ENCODE results near the gene SFI1.

The SFI1 gene

GRCh38 chr22:31604137-31604705, 107.9 kb downstream of the SFI1 start:
- no peak overlapping the region for H3K9ac ChIP-seq (ENCODE audit: low read length)
- H3K4me1 ChIP-seq (ENCODE audit: insufficient read depth, low read length): peaks cover 26% of the 10 kb centered on the region
- H3K4me3 ChIP-seq (ENCODE audit: low read depth in 1 of 2, low read length in 2 of 2): no peak overlapping the region
- no peaks in the 10 kb centered on the region for H3K27me3 ChIP-seq (ENCODE audit: control insufficient read depth in 1 of 2, insufficient read depth in 2 of 2, low read length in 2 of 2)
- peaks cover 15% of the 10 kb centered on the region for H3K36me3 ChIP-seq (ENCODE audit: insufficient read depth, low read length)
- no peaks in the 10 kb centered on the region for H3K9me3 ChIP-seq (ENCODE audit: low read length)
- H3K27ac ChIP-seq (ENCODE audit: low read depth, low read length): no peak overlapping the region

GRCh38 chr22:31604746-31605705, 108.7 kb downstream of the SFI1 start:
- Histone ChIP-seq H3K27ac (ENCODE audit: low read depth, low read length) (no peak overlapping the region), H3K4me3 (ENCODE audit: low read depth in 1 of 2, low read length in 2 of 2) (no peak overlapping the region), H3K9ac (ENCODE audit: low read length) (no peak overlapping the region), H3K36me3 (ENCODE audit: insufficient read depth, low read length) (peaks cover 15% of the 10 kb centered on the region), H3K4me1 (ENCODE audit: insufficient read depth, low read length) (peaks cover 26% of the 10 kb centered on the region), H3K9me3 (ENCODE audit: low read length) (no peaks in the 10 kb centered on the region), H3K27me3 (ENCODE audit: control insufficient read depth in 1 of 2, insufficient read depth in 2 of 2, low read length in 2 of 2) (no peaks in the 10 kb centered on the region)

GRCh38 chr22:31605851-31606585, 109.7 kb downstream of the SFI1 start:
- Histone ChIP-seq H3K27me3 (ENCODE audit: control insufficient read depth in 1 of 2, insufficient read depth in 2 of 2, low read length in 2 of 2) (no peaks in the 10 kb centered on the region), H3K4me1 (ENCODE audit: insufficient read depth, low read length) (peaks cover 35% of the 10 kb centered on the region), H3K9me3 (ENCODE audit: low read length) (no peaks in the 10 kb centered on the region), H3K27ac (ENCODE audit: low read depth, low read length) (no peak overlapping the region), H3K36me3 (ENCODE audit: insufficient read depth, low read length) (peaks cover 15% of the 10 kb centered on the region), H3K4me3 (ENCODE audit: low read depth in 1 of 2, low read length in 2 of 2) (no peak overlapping the region), H3K9ac (ENCODE audit: low read length) (no peak overlapping the region)

- Histone ChIP-seq H3K9me3 (ENCODE audit: low read length) (no peaks in the 10 kb centered on the region), H3K4me3 (ENCODE audit: low read depth in 1 of 2, low read length in 2 of 2) (no peak overlapping the region), H3K4me1 (ENCODE audit: insufficient read depth, low read length) (peaks cover 27% of the 10 kb centered on the region), H3K9ac (ENCODE audit: low read length) (no peak overlapping the region), H3K36me3 (ENCODE audit: insufficient read depth, low read length) (peaks cover 15% of the 10 kb centered on the region), H3K27me3 (ENCODE audit: control insufficient read depth in 1 of 2, insufficient read depth in 2 of 2, low read length in 2 of 2) (no peaks in the 10 kb centered on the region), H3K27ac (ENCODE audit: low read depth, low read length) (no peak overlapping the region)
These were observed 111.4 kb downstream of the SFI1 start for GRCh38 chr22:31607696-31608095.

- H3K4me3 ChIP-seq (ENCODE audit: low read depth in 1 of 2, low read length in 2 of 2): no peak overlapping the region
- H3K4me1 ChIP-seq (ENCODE audit: insufficient read depth, low read length): peaks cover 14% of the 10 kb centered on the region
- no peaks in the 10 kb centered on the region for H3K9me3 ChIP-seq (ENCODE audit: low read length)
- H3K9ac ChIP-seq (ENCODE audit: low read length): no peak overlapping the region
- no peak overlapping the region for H3K27ac ChIP-seq (ENCODE audit: low read depth, low read length)
- no peaks in the 10 kb centered on the region for H3K27me3 ChIP-seq (ENCODE audit: control insufficient read depth in 1 of 2, insufficient read depth in 2 of 2, low read length in 2 of 2)
- H3K36me3 ChIP-seq (ENCODE audit: insufficient read depth, low read length): peaks cover 15% of the 10 kb centered on the region
These were observed 113.4 kb downstream of the SFI1 start for GRCh38 chr22:31609716-31610115.

GRCh38 chr22:31610611-31611010, 114.3 kb downstream of the SFI1 start:
- H3K9me3 ChIP-seq (ENCODE audit: low read length): no peaks in the 10 kb centered on the region
- no peak overlapping the region for H3K27ac ChIP-seq (ENCODE audit: low read depth, low read length)
- no peak overlapping the region for H3K4me3 ChIP-seq (ENCODE audit: low read depth in 1 of 2, low read length in 2 of 2)
- peaks cover 14% of the 10 kb centered on the region for H3K4me1 ChIP-seq (ENCODE audit: insufficient read depth, low read length)
- no peak overlapping the region for H3K9ac ChIP-seq (ENCODE audit: low read length)
- H3K36me3 ChIP-seq (ENCODE audit: insufficient read depth, low read length): peaks cover 15% of the 10 kb centered on the region
- no peaks in the 10 kb centered on the region for H3K27me3 ChIP-seq (ENCODE audit: control insufficient read depth in 1 of 2, insufficient read depth in 2 of 2, low read length in 2 of 2)

GRCh38 chr22:31611061-31611760, 114.9 kb downstream of the SFI1 start:
- Histone ChIP-seq H3K9me3 (ENCODE audit: low read length) (no peaks in the 10 kb centered on the region), H3K27ac (ENCODE audit: low read depth, low read length) (no peak overlapping the region), H3K36me3 (ENCODE audit: insufficient read depth, low read length) (peaks cover 10% of the 10 kb centered on the region), H3K4me1 (ENCODE audit: insufficient read depth, low read length) (peaks cover 14% of the 10 kb centered on the region), H3K9ac (ENCODE audit: low read length) (no peak overlapping the region), H3K4me3 (ENCODE audit: low read depth in 1 of 2, low read length in 2 of 2) (no peak overlapping the region), H3K27me3 (ENCODE audit: control insufficient read depth in 1 of 2, insufficient read depth in 2 of 2, low read length in 2 of 2) (no peaks in the 10 kb centered on the region)

- H3K4me1 ChIP-seq (ENCODE audit: insufficient read depth, low read length): peaks cover 14% of the 10 kb centered on the region
- H3K4me3 ChIP-seq (ENCODE audit: low read depth in 1 of 2, low read length in 2 of 2): no peak overlapping the region
- no peaks in the 10 kb centered on the region for H3K27me3 ChIP-seq (ENCODE audit: control insufficient read depth in 1 of 2, insufficient read depth in 2 of 2, low read length in 2 of 2)
- no peak overlapping the region for H3K9ac ChIP-seq (ENCODE audit: low read length)
- H3K36me3 ChIP-seq (ENCODE audit: insufficient read depth, low read length): peaks cover 12% of the 10 kb centered on the region
- no peak overlapping the region for H3K27ac ChIP-seq (ENCODE audit: low read depth, low read length)
- no peaks in the 10 kb centered on the region for H3K9me3 ChIP-seq (ENCODE audit: low read length)
These were observed 116.6 kb downstream of the SFI1 start for GRCh38 chr22:31612891-31613285.

GRCh38 chr22:31613286-31613903, 117.1 kb downstream of the SFI1 start:
- H3K36me3 ChIP-seq (ENCODE audit: insufficient read depth, low read length): peaks cover 12% of the 10 kb centered on the region
- no peak overlapping the region for H3K9ac ChIP-seq (ENCODE audit: low read length)
- no peak overlapping the region for H3K4me3 ChIP-seq (ENCODE audit: low read depth in 1 of 2, low read length in 2 of 2)
- H3K27me3 ChIP-seq (ENCODE audit: control insufficient read depth in 1 of 2, insufficient read depth in 2 of 2, low read length in 2 of 2): no peaks in the 10 kb centered on the region
- peaks cover 14% of the 10 kb centered on the region for H3K4me1 ChIP-seq (ENCODE audit: insufficient read depth, low read length)
- no peak overlapping the region for H3K27ac ChIP-seq (ENCODE audit: low read depth, low read length)
- H3K9me3 ChIP-seq (ENCODE audit: low read length): no peaks in the 10 kb centered on the region

- H3K4me1 ChIP-seq (ENCODE audit: insufficient read depth, low read length): peaks cover 18% of the 10 kb centered on the region
- no peak overlapping the region for H3K4me3 ChIP-seq (ENCODE audit: low read depth in 1 of 2, low read length in 2 of 2)
- H3K36me3 ChIP-seq (ENCODE audit: insufficient read depth, low read length): peaks cover 17% of the 10 kb centered on the region
- H3K9me3 ChIP-seq (ENCODE audit: low read length): no peaks in the 10 kb centered on the region
- H3K27me3 ChIP-seq (ENCODE audit: control insufficient read depth in 1 of 2, insufficient read depth in 2 of 2, low read length in 2 of 2): no peaks in the 10 kb centered on the region
- H3K27ac ChIP-seq (ENCODE audit: low read depth, low read length): no peak overlapping the region
- H3K9ac ChIP-seq (ENCODE audit: low read length): no peak overlapping the region
These were observed 117.6 kb downstream of the SFI1 start for GRCh38 chr22:31613904-31614296.
